GM13976 (cell line): Measurements from ENCODE around the gene CYREN.
A peak's percentile ranks its signal among the peaks of the same experiment; 100 is the strongest.
"Not testable (repeated sequence)": the region's sequence is repeated elsewhere in the genome, so short reads cannot be mapped to it uniquely, and the experiment has no call there.

Experiments
- DNase-seq: peaks from one replicate; pipeline ENCODE4 v3.0.0; 2012; ENCODE audit warnings: low spot score
- CTCF ChIP-seq: IDR thresholded peaks from 2 replicates; pipeline ENCODE4 v1.5.1; 2012; ENCODE audit warnings: borderline replicate concordance, mild to moderate bottlenecking; ENCODE audit not compliant: insufficient read depth; ENCODE audit errors: extremely low read depth, missing control alignments, control extremely low read depth
- in situ Hi-C: fragments of 300-500 bp; cut with MboI; formaldehyde crosslinking; loops from one replicate; pipeline ENCODE4 v1.12.0; 2022; ENCODE audit warnings: low sequenced_read_pairs, mixed read lengths, inconsistent platforms; ENCODE audit not compliant: unreplicated experiment

CYREN gene

GRCh38 chr7:135180122-135180521 is 9.6 kb upstream of the CYREN start:
- no peak for TF ChIP-seq CTCF
- DNase-seq, result no peak
- in situ Hi-C loops, result no loop called here

- no peak for DNase-seq
- in situ Hi-C loops, result no loop called here
- TF ChIP-seq CTCF, result no peak
Observed at GRCh38 chr7:135179321-135179925, 8.9 kb upstream of the CYREN start.

GRCh38 chr7:135178364-135178763 is 7.9 kb upstream of the CYREN start:
- TF ChIP-seq CTCF, result no peak
- in situ Hi-C loops, result no loop called here
- no peak for DNase-seq

GRCh38 chr7:135177028-135177696 is 6.7 kb upstream of the CYREN start:
- DNase-seq, result no peak
- no peak for TF ChIP-seq CTCF
- in situ Hi-C loops, result no loop called here

GRCh38 chr7:135175931-135176330 is 5.4 kb upstream of the CYREN start:
- no peak for TF ChIP-seq CTCF
- in situ Hi-C loops, result no loop called here
- DNase-seq, result no peak

- no peak for TF ChIP-seq CTCF
- in situ Hi-C loops, result no loop called here
- DNase-seq, result no peak
Observed at GRCh38 chr7:135174941-135175340, 4.4 kb upstream of the CYREN start.

- DNase-seq, in situ Hi-C loops: not testable (repeated sequence)
Observed at GRCh38 chr7:135173916-135174315, 3.4 kb upstream of the CYREN start.

GRCh38 chr7:135171581-135172291 is 1.2 kb upstream of the CYREN start:
- DNase-seq, result peak; percentile 15
- in situ Hi-C loops, result not testable (repeated sequence)

- DNase-seq, in situ Hi-C loops: not testable (repeated sequence)
Observed at GRCh38 chr7:135170998-135171481, 533 bp upstream of the CYREN start.
